Retinal pigment epithelial cell (primary cell): ENCODE results near the gene MYO7A.

Experiments
- DNase-seq: peaks from one replicate; pipeline ENCODE4 v3.0.0-alpha.2; 2010; ENCODE audit warnings: low read depth
- H3K4me3 ChIP-seq: 2 replicates; pipeline ENCODE4 v1.5.1; 2011; ENCODE audit warnings: mild to moderate bottlenecking, low read length, control low read depth, moderate library complexity
- TF ChIP-seq, protein P1 (sequence below): conservative IDR thresholded peaks from 2 replicates; pipeline ENCODE4 v1.5.1; 2011; ENCODE audit warnings: low read depth, low read length, control low read depth, inconsistent platforms

The MYO7A gene

DNA sequence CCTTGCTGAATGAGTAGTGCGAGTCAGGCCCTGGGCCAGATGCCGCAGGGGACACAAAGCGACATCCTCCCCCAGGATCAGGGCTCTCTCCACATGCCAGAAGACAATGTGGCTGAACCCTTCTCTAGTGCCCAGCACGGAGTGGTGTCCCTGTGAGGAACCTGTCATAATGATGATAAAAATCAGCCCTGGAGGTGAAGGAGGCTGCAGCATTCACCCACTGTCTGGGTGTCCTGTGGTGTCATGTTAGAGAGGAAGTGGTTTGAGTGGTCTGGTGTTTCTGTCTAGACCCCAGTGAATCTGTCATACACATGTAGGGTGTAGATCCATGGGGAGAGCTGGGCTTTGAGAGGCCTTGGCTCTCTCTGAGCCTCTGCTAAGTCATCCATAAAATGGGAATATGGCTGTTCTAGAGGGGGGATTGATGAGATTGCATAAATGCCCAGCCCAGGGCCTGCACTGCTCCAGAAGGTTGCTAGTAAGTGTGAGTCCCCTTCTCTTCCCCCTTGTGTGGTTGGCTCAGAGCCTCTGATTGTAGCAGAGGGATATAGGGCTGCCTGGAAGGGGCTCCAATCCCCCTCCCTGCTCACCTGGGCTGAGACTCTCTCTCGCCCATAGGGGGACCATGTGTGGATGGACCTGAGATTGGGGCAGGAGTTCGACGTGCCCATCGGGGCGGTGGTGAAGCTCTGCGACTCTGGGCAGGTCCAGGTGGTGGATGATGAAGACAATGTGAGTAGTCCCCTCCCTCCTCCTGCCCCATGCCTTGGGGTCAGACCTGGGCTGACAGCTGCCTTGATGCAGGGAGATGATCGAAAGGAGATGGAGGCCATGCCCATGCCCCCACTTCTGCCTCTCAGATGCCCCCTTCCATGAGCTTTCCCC lies 14.3 kb downstream of the MYO7A start:
- DNase-seq = no peak
- H3K4me3 ChIP-seq = no peak overlapping the region
- TF ChIP-seq, protein P1, sequence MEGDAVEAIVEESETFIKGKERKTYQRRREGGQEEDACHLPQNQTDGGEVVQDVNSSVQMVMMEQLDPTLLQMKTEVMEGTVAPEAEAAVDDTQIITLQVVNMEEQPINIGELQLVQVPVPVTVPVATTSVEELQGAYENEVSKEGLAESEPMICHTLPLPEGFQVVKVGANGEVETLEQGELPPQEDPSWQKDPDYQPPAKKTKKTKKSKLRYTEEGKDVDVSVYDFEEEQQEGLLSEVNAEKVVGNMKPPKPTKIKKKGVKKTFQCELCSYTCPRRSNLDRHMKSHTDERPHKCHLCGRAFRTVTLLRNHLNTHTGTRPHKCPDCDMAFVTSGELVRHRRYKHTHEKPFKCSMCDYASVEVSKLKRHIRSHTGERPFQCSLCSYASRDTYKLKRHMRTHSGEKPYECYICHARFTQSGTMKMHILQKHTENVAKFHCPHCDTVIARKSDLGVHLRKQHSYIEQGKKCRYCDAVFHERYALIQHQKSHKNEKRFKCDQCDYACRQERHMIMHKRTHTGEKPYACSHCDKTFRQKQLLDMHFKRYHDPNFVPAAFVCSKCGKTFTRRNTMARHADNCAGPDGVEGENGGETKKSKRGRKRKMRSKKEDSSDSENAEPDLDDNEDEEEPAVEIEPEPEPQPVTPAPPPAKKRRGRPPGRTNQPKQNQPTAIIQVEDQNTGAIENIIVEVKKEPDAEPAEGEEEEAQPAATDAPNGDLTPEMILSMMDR = no peak

DNA sequence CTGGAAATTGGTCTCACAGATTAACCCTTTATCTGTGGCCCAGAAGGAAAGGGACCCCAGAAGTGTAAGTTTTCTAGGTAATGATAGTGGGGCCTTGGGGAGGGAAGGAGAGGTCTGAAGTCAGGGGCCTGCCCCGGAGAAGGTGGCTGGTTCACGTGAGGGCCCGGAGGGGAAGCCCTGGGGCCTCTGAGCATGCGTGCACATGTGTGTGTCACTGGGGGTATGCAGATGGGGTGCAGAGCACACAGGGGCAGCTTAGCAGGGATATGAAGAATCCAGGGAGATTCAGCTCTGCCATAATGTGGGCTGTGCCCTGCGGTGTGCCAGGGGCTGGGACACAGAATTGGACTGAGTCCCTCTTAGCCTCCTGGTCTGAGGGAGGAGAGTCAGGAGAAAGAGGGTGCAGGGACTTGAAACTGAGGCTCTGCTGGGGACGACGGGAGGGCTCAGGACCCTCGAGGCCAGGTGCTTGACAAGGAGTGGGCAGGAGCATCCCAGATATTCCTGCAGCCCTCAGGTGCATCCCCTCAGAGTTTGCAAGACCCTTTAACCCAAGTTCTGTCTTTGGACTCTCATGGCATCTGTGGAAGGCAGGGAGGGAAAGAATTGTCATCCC lies 15.5 kb downstream of the MYO7A start:
- DNase-seq = no peak
- no peak overlapping the region for H3K4me3 ChIP-seq
- TF ChIP-seq, protein P1 = no peak

DNA sequence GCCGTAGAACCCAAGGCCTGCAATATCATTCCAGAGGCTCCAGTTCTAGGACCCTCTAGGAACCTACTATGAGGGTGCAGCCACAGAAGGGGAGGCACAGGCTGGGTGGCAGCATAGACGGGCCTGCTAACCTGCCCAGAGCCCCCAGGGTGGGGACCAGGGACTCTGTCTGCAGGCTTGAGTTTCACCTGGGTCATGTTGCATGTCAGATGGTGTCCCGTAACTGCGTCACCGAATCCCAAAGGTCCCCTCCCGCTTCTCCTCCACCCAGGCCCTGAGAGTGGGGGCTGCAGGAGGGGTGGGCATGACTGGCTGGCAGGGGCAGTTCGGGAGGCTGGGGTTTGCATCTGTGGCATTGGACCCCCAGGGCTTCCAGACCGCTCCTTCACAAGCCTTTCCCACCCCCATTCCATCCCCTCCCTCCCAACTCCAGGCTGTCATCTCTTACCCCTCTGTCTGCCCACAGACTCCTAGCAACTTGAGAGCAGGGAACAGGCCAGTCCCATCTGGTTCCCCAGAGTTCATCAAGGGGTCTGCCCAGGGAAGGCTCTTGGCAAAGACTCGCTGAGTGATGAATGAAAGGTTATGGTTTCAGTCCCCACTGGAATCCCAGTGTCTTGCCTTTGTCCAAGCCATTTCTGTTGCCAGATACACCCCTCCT lies 16.3 kb downstream of the MYO7A start:
- no peak for DNase-seq
- TF ChIP-seq, protein P1 = no peak
- H3K4me3 ChIP-seq = no peak overlapping the region

DNA sequence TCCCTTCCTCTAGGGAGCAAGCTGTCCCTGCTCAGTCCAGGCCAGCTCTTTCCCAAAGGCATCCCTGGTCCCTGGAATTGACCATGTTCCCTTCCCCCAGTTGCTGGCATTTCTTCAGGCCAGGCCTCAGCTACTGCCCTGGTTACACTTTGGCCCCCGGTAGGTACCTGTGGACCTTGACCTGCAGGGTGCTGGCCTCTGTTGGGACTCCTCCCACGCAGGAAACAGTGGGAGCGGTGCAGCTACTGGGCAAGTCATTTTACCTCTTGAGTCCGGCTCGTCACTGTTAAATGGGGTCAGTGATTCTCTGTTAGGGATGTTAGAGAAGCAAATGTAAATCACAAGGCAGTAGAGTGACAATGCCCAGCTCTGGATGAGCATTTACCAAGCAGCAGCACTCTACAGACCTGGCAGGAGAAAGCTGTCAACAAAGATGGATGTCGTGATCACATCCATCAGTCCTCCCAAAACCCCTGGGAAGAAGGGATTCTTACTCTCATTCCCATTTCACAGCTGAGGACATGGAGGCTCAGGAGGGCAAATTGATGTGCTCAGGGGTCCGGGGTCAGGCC lies 16.9 kb downstream of the MYO7A start:
- no peak overlapping the region for H3K4me3 ChIP-seq
- no peak for DNase-seq
- TF ChIP-seq, protein P1 = no peak

DNA sequence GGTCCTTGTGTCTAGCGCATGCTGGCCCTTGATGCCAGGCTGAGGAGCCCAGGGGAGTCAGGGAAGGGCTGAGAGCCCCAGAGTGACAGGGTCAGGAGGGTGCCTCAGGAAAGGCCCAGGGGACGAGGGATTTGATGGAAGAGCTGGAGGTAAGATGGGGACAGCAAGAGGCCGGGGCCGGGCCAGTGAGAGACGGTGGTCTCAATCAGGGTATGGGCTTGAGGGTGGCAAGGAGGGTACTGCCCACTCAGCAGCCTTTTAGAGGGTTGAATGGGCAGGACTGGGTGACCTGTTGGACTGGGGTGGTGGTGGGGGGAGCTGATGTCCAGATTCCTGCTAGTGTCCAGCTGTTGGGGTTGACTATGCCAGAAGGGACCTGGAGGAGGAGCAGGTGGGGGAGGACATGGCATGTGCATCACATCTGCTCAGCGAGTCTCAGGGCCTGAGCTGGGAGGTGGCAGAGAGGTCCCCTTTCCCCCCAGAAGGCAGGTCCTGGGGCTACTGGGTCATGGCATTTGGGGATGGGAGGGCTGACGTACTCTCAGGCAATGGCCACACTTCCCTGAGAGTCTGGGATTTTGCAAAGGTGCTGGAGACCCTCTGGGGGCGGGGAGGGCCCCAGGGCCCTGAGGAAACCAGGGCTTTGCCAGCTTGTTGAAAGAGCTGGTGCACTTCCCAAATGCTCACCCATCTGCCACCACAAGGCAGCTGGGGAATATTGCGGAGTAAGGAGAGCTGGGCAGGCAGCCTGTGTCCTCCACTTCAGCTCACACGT lies 18.4 kb downstream of the MYO7A start:
- TF ChIP-seq, protein P1 = no peak
- no peak for DNase-seq
- no peak overlapping the region for H3K4me3 ChIP-seq

DNA sequence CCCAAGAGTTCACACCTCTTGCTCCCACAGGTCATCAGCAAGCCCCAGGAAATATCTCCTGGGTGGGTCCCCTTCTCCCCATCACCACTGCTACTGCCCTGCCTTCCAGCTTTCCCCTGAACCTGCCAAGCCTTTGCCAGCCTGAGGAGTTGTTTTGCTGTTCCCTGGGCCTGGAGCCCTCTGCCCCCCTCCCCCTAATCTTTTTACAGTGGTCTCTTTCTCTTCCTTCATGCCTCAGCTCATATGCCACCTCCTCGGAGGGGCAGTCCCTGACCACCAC lies 18.9 kb downstream of the MYO7A start:
- TF ChIP-seq, protein P1 = no peak
- no peak overlapping the region for H3K4me3 ChIP-seq
- DNase-seq = no peak
